GM12873 (cell line): ENCODE data around the gene CARD11.

ENCODE experiments used
- CTCF ChIP-seq: IDR thresholded peaks from 2 replicates; pipeline ENCODE4 v1.5.1; 2012; ENCODE audit warnings: low read depth, mild to moderate bottlenecking, moderate library complexity, low read length, control low read depth; ENCODE audit not compliant: insufficient read depth; ENCODE audit errors: missing control alignments

The CARD11 gene

GRCh38 chr7:2897023-2897422 lies 146.6 kb downstream of the CARD11 start:
- TF ChIP-seq CTCF, result no peak

DNA sequence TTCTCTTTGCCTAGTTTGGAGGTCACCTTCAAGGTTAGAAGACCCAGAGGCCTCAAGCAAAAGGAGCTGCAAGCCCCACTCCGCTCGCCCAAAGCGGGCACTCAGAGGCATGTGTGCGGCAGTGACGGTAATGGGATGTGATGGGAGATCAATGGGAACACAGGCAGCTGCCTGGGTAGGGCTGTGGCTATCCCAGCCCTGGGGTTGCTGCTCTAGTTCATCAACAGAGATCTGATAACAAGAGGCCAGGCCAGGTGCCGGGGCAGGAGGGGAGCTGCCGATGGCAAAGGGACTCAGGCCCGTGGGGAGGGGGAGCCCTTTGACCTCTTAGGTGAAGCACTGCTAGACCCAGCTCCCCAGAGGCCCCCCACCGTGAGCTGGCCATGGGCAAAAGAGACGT lies 147.5 kb downstream of the CARD11 start:
- no peak for TF ChIP-seq CTCF

- no peak for TF ChIP-seq CTCF
Observed at GRCh38 chr7:2894118-2894940, 149.3 kb downstream of the CARD11 start.

- no peak for TF ChIP-seq CTCF
Observed at GRCh38 chr7:2893411-2893861, 150.2 kb downstream of the CARD11 start.

- TF ChIP-seq CTCF, result no peak
Observed at GRCh38 chr7:2892549-2892948, 151.1 kb downstream of the CARD11 start.

DNA sequence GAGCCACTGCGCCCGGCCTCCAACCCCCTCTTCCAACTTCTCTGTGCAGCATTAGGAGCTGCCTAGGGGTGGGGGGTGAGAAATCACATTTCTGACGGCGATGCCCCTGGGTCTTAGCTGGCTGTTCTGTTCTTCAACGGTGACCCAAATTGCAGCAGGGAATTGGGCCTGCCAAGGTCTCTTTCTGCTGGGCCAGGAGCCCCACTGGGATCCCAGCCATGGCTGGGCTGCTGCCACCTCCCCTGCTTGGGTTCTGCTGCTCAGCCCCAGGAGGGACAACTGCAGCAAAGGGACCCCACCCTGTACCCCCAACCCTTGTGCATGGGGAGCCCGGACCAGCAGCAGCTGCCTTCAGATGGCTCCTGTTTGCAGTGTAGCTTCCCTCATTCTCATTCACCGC lies 155.9 kb downstream of the CARD11 start:
- TF ChIP-seq CTCF, result no peak

GRCh38 chr7:2886900-2887299 lies 156.8 kb downstream of the CARD11 start:
- TF ChIP-seq CTCF, result peak; percentile 91

DNA sequence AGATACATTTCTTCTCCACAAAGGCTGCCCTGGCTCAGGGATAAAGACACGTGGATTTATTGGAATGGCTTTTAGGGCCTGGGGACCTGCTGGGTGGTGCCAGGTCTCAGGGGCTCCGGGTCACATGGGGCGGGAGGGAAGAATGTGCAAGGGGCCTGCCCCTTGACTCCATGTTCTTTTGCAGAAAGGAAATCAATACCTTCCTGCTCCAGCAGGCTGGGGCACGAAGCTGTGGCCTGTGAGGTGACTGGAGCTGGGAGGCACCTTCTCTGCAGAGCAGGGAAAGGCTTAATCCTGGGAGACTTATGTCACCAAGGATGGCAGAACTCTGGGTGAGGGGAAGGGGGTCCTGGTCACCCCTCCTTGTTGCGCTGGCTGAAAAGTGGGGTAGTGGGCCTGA lies 157.3 kb downstream of the CARD11 start:
- no peak for TF ChIP-seq CTCF
